ENCODE data around the gene E2F8.

DNA sequence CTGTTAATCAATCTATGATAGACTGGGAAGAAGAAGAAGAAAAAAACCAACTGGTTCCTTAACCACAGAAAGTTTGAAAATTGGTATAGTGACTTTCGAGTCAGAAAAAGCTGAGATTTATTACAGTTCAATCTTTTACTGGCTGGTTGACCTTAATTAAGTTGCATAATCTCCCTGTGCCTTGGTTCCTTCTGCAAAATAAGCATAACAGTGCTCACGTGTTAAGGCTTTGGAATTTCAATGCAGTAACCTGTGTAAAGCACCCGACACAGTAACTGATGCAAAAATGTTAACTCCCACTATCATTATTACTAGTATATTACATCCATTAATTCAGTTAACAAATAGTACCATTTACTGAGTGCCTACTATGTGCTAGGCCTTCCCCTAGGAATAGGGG lies 22.6 kb upstream of the E2F8 start:
- TF ChIP-seq, protein P1, sequence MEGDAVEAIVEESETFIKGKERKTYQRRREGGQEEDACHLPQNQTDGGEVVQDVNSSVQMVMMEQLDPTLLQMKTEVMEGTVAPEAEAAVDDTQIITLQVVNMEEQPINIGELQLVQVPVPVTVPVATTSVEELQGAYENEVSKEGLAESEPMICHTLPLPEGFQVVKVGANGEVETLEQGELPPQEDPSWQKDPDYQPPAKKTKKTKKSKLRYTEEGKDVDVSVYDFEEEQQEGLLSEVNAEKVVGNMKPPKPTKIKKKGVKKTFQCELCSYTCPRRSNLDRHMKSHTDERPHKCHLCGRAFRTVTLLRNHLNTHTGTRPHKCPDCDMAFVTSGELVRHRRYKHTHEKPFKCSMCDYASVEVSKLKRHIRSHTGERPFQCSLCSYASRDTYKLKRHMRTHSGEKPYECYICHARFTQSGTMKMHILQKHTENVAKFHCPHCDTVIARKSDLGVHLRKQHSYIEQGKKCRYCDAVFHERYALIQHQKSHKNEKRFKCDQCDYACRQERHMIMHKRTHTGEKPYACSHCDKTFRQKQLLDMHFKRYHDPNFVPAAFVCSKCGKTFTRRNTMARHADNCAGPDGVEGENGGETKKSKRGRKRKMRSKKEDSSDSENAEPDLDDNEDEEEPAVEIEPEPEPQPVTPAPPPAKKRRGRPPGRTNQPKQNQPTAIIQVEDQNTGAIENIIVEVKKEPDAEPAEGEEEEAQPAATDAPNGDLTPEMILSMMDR (IDR thresholded peaks at IDR 0.05), result no peak
- TF ChIP-seq POLR2A (IDR thresholded peaks at IDR 0.05), result no peak

All from testis (tissue), 2 donors.